Measurements from ENCODE around the gene LHFPL3.

LHFPL3 gene

GRCh38 chr7:104950754-104951153, 622.4 kb downstream of the LHFPL3 start:
- DNase-seq (ENCODE audit: extremely low read depth, low read depth): no peak
- H3K4me3 ChIP-seq (replicated peaks; ENCODE audit: low read depth, low read length): no peak overlapping the region
- no peak for TF ChIP-seq CTCF (IDR thresholded peaks at IDR 0.05; ENCODE audit: low read depth, low read length, missing control alignments)

GRCh38 chr7:104951546-104951945, 623.1 kb downstream of the LHFPL3 start:
- TF ChIP-seq CTCF (IDR thresholded peaks at IDR 0.05; ENCODE audit: low read depth, low read length, missing control alignments): no peak
- DNase-seq (ENCODE audit: extremely low read depth, low read depth): no peak
- H3K4me3 ChIP-seq (replicated peaks; ENCODE audit: low read depth, low read length): no peak overlapping the region

GRCh38 chr7:104955276-104955675, 626.9 kb downstream of the LHFPL3 start:
- DNase-seq (ENCODE audit: extremely low read depth, low read depth): no peak
- TF ChIP-seq CTCF (IDR thresholded peaks at IDR 0.05; ENCODE audit: low read depth, low read length, missing control alignments): no peak
- no peak overlapping the region for H3K4me3 ChIP-seq (replicated peaks; ENCODE audit: low read depth, low read length)

Measured in HFF-Myc (cell line).